Thyroid gland (tissue), 4 donors: ENCODE data around the gene ALDH1A2.

ENCODE experiments used
- POLR2A ChIP-seq, 2 donors: fragments of 450-650 bp; IDR thresholded peaks; one replicate each; pipeline ENCODE4 v1.6.1; 2017; ENCODE audit warnings: antibody characterized with exemption in 2 of 2, mild to moderate bottlenecking in 2 of 2, moderate library complexity in 1 of 2
- TF ChIP-seq, protein P1 (sequence below), 6 experiments: fragments of 200-600 bp in 3 of 6; fragments of 450-650 bp in 3 of 6; sonication (generic) in 3 of 6; IDR thresholded peaks; one replicate each; pipeline ENCODE4 v1.5.1; 2016 to 2019; ENCODE audit warnings: antibody characterized with exemption in 6 of 6, mild to moderate bottlenecking in 2 of 6, inconsistent platforms in 1 of 6, moderate library complexity in 1 of 6

DNA sequence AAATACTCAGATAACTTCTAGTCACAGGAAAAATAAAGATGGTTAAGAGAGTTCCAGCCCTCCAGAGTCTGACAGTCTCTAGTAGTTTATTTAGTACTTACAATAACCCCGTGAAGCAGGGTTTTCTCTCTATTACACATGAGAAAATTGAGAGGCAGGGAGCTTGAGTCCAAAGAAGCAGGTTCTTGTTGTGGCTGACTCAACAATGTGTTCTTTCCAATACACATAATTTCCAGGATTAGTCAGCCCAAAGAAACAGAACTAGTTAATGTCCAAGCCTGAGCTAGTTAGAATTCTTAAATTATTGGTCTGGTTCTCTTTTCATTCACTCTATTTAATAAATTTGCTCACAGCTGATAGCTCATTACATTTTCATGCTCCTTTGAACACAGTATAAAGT is 49.9 kb downstream of the ALDH1A2 start:
- TF ChIP-seq, protein P1, sequence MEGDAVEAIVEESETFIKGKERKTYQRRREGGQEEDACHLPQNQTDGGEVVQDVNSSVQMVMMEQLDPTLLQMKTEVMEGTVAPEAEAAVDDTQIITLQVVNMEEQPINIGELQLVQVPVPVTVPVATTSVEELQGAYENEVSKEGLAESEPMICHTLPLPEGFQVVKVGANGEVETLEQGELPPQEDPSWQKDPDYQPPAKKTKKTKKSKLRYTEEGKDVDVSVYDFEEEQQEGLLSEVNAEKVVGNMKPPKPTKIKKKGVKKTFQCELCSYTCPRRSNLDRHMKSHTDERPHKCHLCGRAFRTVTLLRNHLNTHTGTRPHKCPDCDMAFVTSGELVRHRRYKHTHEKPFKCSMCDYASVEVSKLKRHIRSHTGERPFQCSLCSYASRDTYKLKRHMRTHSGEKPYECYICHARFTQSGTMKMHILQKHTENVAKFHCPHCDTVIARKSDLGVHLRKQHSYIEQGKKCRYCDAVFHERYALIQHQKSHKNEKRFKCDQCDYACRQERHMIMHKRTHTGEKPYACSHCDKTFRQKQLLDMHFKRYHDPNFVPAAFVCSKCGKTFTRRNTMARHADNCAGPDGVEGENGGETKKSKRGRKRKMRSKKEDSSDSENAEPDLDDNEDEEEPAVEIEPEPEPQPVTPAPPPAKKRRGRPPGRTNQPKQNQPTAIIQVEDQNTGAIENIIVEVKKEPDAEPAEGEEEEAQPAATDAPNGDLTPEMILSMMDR (IDR thresholded peaks at IDR 0.05): no peak
- no peak for TF ChIP-seq POLR2A (IDR thresholded peaks at IDR 0.05)
